ENCODE results near the gene GID8.
A peak's percentile ranks its signal among the peaks of the same experiment; 100 is the strongest.
"Not testable (repeated sequence)": the region's sequence is repeated elsewhere in the genome, so short reads cannot be mapped to it uniquely, and the experiment has no call there.

GID8 gene

GRCh38 chr20:62922451-62922921 lies 15.5 kb upstream of the GID8 start:
- DNase-seq (ENCODE audit: low read depth in 2 of 2): no peak

- not testable (repeated sequence) for DNase-seq (ENCODE audit: low read depth in 2 of 2)
Observed at GRCh38 chr20:62923059-62923668, 14.8 kb upstream of the GID8 start.

GRCh38 chr20:62923669-62924441 lies 14.1 kb upstream of the GID8 start:
- no peak for DNase-seq (ENCODE audit: low read depth in 2 of 2)

GRCh38 chr20:62924442-62925075 lies 13.4 kb upstream of the GID8 start:
- DNase-seq (ENCODE audit: low read depth in 2 of 2): no peak

DNA sequence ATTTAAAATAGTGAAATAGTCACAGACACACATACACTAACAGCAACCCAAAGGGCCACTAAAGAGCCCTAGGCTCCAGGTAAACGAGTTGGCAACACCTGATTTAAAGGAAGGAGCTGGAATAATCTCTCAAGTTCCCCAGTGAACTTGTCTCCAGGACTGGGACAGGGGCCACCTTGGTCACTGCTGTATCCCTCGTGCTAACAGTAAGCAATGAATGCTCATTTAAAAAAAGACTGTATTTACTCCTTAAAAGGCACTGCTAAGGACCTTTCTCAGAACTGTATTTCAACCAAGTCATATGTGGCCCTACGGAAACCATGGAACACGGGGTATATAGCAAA lies 12.9 kb upstream of the GID8 start:
- no peak for DNase-seq (ENCODE audit: low read depth in 2 of 2)

DNA sequence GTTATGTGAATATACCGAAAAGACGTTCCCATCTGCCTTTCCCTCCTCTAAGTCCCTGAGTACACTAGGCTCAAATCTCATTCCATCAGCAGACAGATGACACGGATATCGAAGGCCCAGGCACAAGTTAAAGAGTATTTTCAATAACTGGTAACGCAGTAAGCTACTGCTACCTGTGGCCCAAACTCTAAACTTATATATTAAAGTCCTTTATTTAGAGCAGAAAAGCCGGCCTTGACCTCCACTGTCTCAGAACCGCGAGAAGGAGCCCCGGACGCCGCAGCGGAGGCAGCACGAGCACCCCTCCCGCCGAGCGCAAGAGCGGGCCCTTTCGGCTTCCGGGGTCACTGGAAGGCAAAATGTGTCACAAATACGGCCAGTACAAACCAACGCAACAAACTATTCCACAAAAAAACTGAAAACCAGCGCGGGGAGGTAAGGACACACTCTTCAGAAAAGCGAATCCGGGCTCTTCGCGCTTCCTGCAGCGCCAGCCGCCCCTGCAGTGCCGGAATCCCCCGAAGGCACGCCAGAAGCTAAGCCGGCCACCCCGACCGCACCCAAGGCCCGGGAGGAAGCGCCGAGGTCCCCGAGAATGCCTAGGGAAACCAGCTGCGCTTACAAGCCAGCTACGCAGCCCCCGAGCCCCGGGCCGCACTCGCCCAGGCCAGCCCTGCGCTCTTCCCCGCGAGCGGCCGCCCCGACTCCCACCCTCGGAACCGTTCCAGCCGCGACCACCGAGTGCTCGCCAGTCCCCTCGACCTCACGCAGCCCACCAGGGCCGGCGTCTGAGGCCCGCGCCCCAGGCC lies 12.3 kb upstream of the GID8 start:
- DNase-seq (ENCODE audit: low read depth in 2 of 2): no peak

GRCh38 chr20:62926229-62927127 lies 11.5 kb upstream of the GID8 start, which contains the start of gene DIDO1:
TSS of gene DIDO1 (minus strand) at chr20:62926505.
- DNase-seq (ENCODE audit: low read depth in 2 of 2): peak; percentile 82 to 84

GRCh38 chr20:62927128-62927705 lies 10.7 kb upstream of the GID8 start:
- no peak for DNase-seq (ENCODE audit: low read depth in 2 of 2)

GRCh38 chr20:62928246-62928939 lies 9.6 kb upstream of the GID8 start:
- no peak for DNase-seq (ENCODE audit: low read depth in 2 of 2)

DNA sequence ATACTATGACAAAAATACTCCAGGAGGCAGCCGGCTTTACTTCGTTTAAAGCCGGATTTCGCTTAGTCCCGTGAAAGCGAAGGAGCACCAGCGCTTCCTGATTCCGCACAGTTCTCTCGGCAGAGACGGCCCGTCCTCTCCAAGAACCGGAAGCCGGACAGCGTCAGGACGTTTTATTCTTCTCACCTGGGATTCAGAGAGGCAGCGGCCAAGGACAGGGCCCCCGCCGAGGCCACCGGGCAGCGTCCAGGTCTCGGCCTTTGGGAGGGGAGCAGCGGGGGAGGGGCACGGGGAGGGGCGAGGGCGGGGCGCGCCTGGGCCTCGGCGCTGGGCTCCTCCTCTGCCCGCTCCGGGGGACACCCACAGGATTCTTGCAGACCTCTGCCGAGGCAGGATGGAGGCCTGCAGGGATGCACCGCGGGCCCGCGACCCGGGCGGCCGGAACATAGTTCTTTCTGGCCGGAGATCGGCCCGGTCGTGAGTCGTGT lies 8.9 kb upstream of the GID8 start:
- peak; percentile 22 to 39 for DNase-seq (ENCODE audit: low read depth in 2 of 2)

GRCh38 chr20:62931464-62931863 lies 6.5 kb upstream of the GID8 start:
- no peak for DNase-seq (ENCODE audit: low read depth in 2 of 2)

GRCh38 chr20:62933966-62934365 lies 4.0 kb upstream of the GID8 start:
- DNase-seq (ENCODE audit: low read depth in 2 of 2): no peak

- DNase-seq (ENCODE audit: low read depth in 2 of 2): no peak
Observed at GRCh38 chr20:62935204-62935967, 2.6 kb upstream of the GID8 start.

DNA sequence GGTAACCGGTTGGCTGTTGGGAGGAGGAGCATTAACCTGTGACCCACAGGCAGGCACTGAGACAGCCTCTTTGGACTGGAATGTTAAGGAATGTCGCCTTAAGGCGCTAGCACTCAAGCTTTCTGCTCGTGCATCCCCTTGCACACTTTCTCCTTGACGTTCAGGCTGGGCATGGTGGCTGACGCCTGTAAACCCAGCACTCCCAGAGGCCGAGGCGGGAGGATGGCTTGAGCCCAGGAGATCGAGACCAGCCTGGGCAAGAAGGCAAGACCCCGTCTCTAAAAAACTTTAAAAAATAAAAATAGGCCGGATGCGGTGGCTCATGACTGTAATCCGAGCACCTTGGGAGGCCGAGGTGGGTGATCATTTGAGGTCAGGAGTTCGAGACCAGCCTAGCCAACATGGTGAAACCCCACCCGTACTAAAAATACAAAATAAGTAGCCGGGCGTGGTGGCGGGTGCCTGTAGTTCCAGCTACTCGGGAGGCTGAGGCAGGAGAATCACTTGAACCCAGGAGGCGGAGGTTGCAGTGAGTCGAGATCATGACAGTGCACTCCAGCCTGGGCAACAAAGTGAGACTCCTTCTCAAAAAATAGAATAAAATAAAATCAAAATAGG lies 1.9 kb upstream of the GID8 start:
- DNase-seq (ENCODE audit: low read depth in 2 of 2): no peak

DNA sequence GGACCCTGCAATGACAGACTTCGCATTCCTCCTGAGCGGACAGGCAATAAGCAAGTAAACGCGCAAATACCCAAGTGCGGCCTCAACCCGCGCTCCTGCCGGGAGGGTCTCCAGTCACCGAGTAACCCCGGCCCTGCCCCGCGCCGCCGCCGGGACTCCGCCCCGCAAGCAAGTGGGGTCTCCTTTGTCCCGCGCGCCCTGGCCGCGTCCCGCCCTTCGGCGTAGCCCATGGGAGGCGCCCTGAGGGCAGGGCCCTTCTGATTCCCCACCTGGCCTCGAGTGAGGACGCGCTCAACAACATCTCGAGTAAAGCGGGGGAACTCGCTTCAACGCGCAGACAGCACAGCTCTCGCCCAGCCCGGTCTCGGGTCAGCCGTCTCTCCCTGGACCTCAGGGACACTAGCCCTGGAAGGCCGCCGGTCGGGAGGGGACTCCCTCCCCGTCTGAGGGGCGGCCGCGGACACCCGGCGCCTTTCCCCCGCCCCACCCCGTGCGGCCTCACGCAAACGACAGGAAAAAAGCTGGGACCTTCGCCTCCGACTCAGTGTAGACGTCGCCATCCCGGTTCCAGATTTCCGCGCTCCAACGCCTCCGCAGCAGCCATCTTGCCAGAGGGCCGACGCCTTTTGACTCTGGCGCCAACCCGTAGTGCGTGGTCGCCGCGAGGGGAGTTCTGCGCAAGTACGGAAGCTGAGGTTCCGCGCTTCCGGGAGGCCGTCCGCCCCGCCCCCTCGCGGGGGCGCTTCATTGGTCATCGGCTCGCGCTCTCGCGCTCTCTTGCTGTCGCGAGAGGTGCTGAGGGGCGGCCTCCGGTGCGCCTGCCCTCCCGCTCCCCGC lies 461 bp upstream of the GID8 start:
- peak; percentile 92 to 95 for DNase-seq (ENCODE audit: low read depth in 2 of 2)

DNA sequence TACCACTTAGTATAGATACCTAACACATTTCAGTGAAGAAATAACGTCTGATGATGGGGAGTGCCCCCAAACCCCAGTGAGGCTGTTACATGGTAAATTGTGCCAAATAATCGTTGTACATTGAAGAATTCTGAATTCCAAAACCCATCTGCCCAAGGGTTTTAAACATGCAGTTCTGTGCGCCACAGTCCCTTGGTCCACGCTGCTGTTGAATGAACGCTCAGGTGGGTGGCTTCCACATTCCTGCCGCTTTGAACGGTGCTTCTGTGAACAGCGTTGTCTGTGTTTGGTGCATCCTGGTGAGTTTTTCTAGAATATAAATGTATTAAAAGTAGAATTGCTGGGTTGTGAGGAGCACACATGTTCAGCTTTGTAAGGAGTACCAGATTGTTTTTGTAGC lies 2.9 kb downstream of the GID8 start:
- no peak for DNase-seq (ENCODE audit: low read depth in 2 of 2)

DNA sequence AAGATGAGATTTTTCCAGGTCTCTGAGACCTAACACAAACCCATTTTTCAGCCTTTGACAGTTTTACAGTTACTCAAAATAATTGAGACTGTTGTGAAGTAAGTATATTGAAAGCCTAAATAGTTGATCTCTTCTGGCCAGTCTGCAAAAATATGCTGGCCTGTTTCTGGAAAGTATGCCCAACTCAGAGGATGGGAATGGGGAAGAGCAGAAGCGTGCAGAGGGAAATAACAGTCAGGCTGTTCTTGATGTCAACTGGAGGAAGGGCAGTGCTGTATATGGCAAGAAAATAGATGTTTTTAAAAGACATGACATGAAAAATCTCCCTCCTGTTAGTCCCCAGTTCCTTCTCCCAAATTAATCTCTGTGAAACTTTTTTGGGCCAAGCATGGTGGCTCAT lies 3.8 kb downstream of the GID8 start:
- DNase-seq (ENCODE audit: low read depth in 2 of 2): no peak

GRCh38 chr20:62942456-62942855 lies 4.5 kb downstream of the GID8 start:
- no peak for DNase-seq (ENCODE audit: low read depth in 2 of 2)
